HEK293 (cell line): Measurements from ENCODE around the gene CACNG3.

Experiments used
- CTCF ChIA-PET: fragments of 350-600 bp; formaldehyde crosslinking; extraction: SDS; loops from one replicate; lab custom pipeline; 2021; ENCODE audit warnings: antibody characterized with exemption; lab: Yijun Ruan, JAX
- POLR2A ChIA-PET: fragments of 300-600 bp; formaldehyde crosslinking; extraction: SDS; loops from one replicate; lab custom pipeline; 2020; ENCODE audit warnings: antibody characterized with exemption, inconsistent platforms; lab: Yijun Ruan, JAX
- H3K27ac ChIP-seq: fragments of 200-500 bp; sonication (Bioruptor generic); 2 replicates; pipeline ENCODE4 v1.5.1; 2014; ENCODE audit warnings: low read depth, low read length, control low read depth, inconsistent platforms; ENCODE audit errors: extremely low read depth
- H3K36me3 ChIP-seq, 2 experiments: fragments of 200-500 bp in 1 of 2; sonication (Bioruptor generic) in 1 of 2; 1 replicate in 1 of 2; 2 replicates in 1 of 2; pipeline ENCODE4 v1.5.1; 2014 to 2017; ENCODE audit warnings: inconsistent platforms in 2 of 2, low read length in 2 of 2; ENCODE audit not compliant: control insufficient read depth in 2 of 2, insufficient read depth in 1 of 2
- H3K4me1 ChIP-seq: fragments of 200-500 bp; sonication (Bioruptor generic); 2 replicates; pipeline ENCODE4 v1.5.1; 2014; ENCODE audit warnings: mild to moderate bottlenecking, low read length, inconsistent platforms; ENCODE audit not compliant: control insufficient read depth, insufficient read depth
- H3K4me3 ChIP-seq: 2 replicates; pipeline ENCODE4 v1.5.1; 2011; ENCODE audit warnings: low read depth, mild to moderate bottlenecking, control low read depth, low read length, moderate library complexity
- H3K9me3 ChIP-seq: fragments of 200-500 bp; sonication (Bioruptor generic); 2 replicates; pipeline ENCODE4 v1.5.1; 2014; ENCODE audit warnings: low read depth, low read length, inconsistent platforms; ENCODE audit not compliant: control insufficient read depth, insufficient read depth
- GLI4 ChIP-seq: fragments of 450-650 bp; formaldehyde crosslinking; IDR thresholded peaks from 2 replicates; pipeline ENCODE4 v1.5.1; 2016; ENCODE audit warnings: missing biosample characterization, missing genetic modification characterization
- HOXA7 ChIP-seq: sonication (generic); formaldehyde crosslinking; IDR thresholded peaks from 2 replicates; pipeline ENCODE4 v1.8.1; 2022; ENCODE audit warnings: missing genetic modification reagents, borderline replicate concordance
- HOXC10 ChIP-seq: sonication (generic); formaldehyde crosslinking; IDR thresholded peaks from 2 replicates; pipeline ENCODE4 v1.8.1; 2023; ENCODE audit warnings: mild to moderate bottlenecking, missing genetic modification reagents
- IKZF3 ChIP-seq: fragments of 450-650 bp; IDR thresholded peaks from 2 replicates; pipeline ENCODE4 v1.5.0; 2018; ENCODE audit warnings: missing biosample characterization, mild to moderate bottlenecking, missing genetic modification characterization, moderate library complexity
- PRDM1 ChIP-seq: fragments of 450-650 bp; formaldehyde crosslinking; IDR thresholded peaks from 2 replicates; pipeline ENCODE4; 2016; ENCODE audit warnings: missing biosample characterization, missing genetic modification characterization
- SP2 ChIP-seq: fragments of 450-650 bp; formaldehyde crosslinking; IDR thresholded peaks from 2 replicates; pipeline ENCODE4 v1.5.1; 2016; ENCODE audit warnings: missing biosample characterization, missing genetic modification characterization
- ZFHX2 ChIP-seq: fragments of 450-650 bp; formaldehyde crosslinking; conservative IDR thresholded peaks from 2 replicates; pipeline ENCODE4 v1.5.1; 2016; ENCODE audit warnings: missing biosample characterization, missing genetic modification characterization
- ZNF10 ChIP-seq: fragments of 450-650 bp; formaldehyde crosslinking; IDR thresholded peaks from 2 replicates; pipeline ENCODE4 v1.5.1; 2017; ENCODE audit warnings: missing biosample characterization, missing genetic modification characterization
- ZNF112 ChIP-seq: fragments of 450-650 bp; formaldehyde crosslinking; IDR thresholded peaks from 2 replicates; pipeline ENCODE4 v1.5.0; 2017; ENCODE audit warnings: missing biosample characterization, missing genetic modification characterization
- ZNF132 ChIP-seq: fragments of 450-650 bp; formaldehyde crosslinking; IDR thresholded peaks from 2 replicates; pipeline ENCODE4 v1.5.1; 2017; ENCODE audit warnings: missing biosample characterization, missing genetic modification characterization, borderline replicate concordance
- ZNF138 ChIP-seq: fragments of 450-650 bp; formaldehyde crosslinking; IDR thresholded peaks from 2 replicates; pipeline ENCODE4 v1.5.1; 2016; ENCODE audit warnings: missing biosample characterization, missing genetic modification characterization, borderline replicate concordance
- ZNF175 ChIP-seq: fragments of 450-650 bp; formaldehyde crosslinking; IDR thresholded peaks from 2 replicates; pipeline ENCODE4 v1.5.1; 2016; ENCODE audit warnings: missing biosample characterization, missing genetic modification characterization
- ZNF350 ChIP-seq: fragments of 450-650 bp; formaldehyde crosslinking; IDR thresholded peaks from 2 replicates; pipeline ENCODE4 v1.5.0; 2017; ENCODE audit warnings: missing biosample characterization, mild to moderate bottlenecking, missing genetic modification characterization
- ZNF354C ChIP-seq: fragments of 450-650 bp; formaldehyde crosslinking; IDR thresholded peaks from 2 replicates; pipeline ENCODE4 v1.5.1; 2016; ENCODE audit warnings: missing biosample characterization, missing genetic modification characterization, low read depth, borderline replicate concordance
- ZNF548 ChIP-seq: fragments of 450-650 bp; formaldehyde crosslinking; IDR thresholded peaks from 2 replicates; pipeline ENCODE4 v1.5.1; 2016; ENCODE audit warnings: missing biosample characterization, missing genetic modification characterization
- ZNF629 ChIP-seq: fragments of 450-650 bp; formaldehyde crosslinking; IDR thresholded peaks from 2 replicates; pipeline ENCODE4 v1.5.1; 2017; ENCODE audit warnings: missing biosample characterization, missing genetic modification characterization
- ZNF701 ChIP-seq: fragments of 450-650 bp; formaldehyde crosslinking; IDR thresholded peaks from 2 replicates; pipeline ENCODE4 v1.5.1; 2016; ENCODE audit warnings: missing biosample characterization, missing genetic modification characterization
- ZNF707 ChIP-seq: fragments of 450-650 bp; formaldehyde crosslinking; IDR thresholded peaks from 2 replicates; pipeline ENCODE4 v1.5.1; 2016; ENCODE audit warnings: missing biosample characterization, missing genetic modification characterization
- ZNF837 ChIP-seq: fragments of 450-650 bp; formaldehyde crosslinking; IDR thresholded peaks from 2 replicates; pipeline ENCODE4 v1.5.1; 2016; ENCODE audit warnings: missing biosample characterization, missing genetic modification characterization
- ZSCAN16 ChIP-seq: fragments of 450-650 bp; formaldehyde crosslinking; IDR thresholded peaks from 2 replicates; pipeline ENCODE4 v1.5.1; 2016; ENCODE audit warnings: missing biosample characterization, missing genetic modification characterization
- ZSCAN30 ChIP-seq: fragments of 450-650 bp; IDR thresholded peaks from 2 replicates; pipeline ENCODE4 v1.5.1; 2018; ENCODE audit warnings: missing biosample characterization, mild to moderate bottlenecking, missing genetic modification characterization, moderate library complexity
- TF ChIP-seq, protein P1 (sequence below): fragments of 450-650 bp; formaldehyde crosslinking; IDR thresholded peaks from 2 replicates; pipeline ENCODE4 v1.5.1; 2016; ENCODE audit warnings: missing biosample characterization, missing genetic modification characterization
- TF ChIP-seq, protein P2 (sequence below): fragments of 450-650 bp; formaldehyde crosslinking; IDR thresholded peaks from 2 replicates; pipeline ENCODE4 v1.5.1; 2016; ENCODE audit warnings: missing biosample characterization, missing genetic modification characterization
- TF ChIP-seq, protein P3 (sequence below): fragments of 450-650 bp; formaldehyde crosslinking; IDR thresholded peaks from 2 replicates; pipeline ENCODE4 v1.5.1; 2016; ENCODE audit warnings: missing biosample characterization, missing genetic modification characterization
- TF ChIP-seq, protein P4 (sequence below): fragments of 450-650 bp; formaldehyde crosslinking; IDR thresholded peaks from 2 replicates; pipeline ENCODE4 v1.5.1; 2017; ENCODE audit warnings: missing biosample characterization, missing genetic modification characterization

CACNG3 gene

GRCh38 chr16:24272379-24272778 lies 16.2 kb downstream of the CACNG3 start:
- CTCF ChIA-PET: no interaction called here
- POLR2A ChIA-PET: no interaction called here
- TF ChIP-seq PRDM1 (no peak), ZNF175 (tag by site-specific recombination) (no peak), ZFHX2 (no peak), ZNF112 (tag by site-specific recombination) (no peak), ZNF350 (tag by site-specific recombination) (no peak), HOXA7 (CRISPR knock-in tag) (no peak), ZNF10 (no peak), ZNF548 (tag by site-specific recombination) (no peak)
- TF ChIP-seq, protein P1, sequence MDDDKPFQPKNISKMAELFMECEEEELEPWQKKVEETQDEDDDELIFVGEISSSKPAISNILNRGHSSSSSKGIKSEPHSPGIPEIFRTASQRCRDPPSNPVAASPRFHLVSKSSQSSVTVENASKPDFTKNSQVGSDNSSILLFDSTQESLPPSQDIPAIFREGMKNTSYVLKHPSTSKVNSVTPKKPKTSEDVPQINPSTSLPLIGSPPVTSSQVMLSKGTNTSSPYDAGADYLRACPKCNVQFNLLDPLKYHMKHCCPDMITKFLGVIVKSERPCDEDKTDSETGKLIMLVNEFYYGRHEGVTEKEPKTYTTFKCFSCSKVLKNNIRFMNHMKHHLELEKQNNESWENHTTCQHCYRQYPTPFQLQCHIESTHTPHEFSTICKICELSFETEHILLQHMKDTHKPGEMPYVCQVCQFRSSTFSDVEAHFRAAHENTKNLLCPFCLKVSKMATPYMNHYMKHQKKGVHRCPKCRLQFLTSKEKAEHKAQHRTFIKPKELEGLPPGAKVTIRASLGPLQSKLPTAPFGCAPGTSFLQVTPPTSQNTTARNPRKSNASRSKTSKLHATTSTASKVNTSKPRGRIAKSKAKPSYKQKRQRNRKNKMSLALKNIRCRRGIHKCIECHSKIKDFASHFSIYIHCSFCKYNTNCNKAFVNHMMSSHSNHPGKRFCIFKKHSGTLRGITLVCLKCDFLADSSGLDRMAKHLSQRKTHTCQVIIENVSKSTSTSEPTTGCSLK (tag by site-specific recombination): no peak

GRCh38 chr16:24273508-24274182 lies 17.5 kb downstream of the CACNG3 start:
- TF ChIP-seq ZNF701 (tag by site-specific recombination) (no peak), SP2 (tag by site-specific recombination) (no peak), ZSCAN30 (tag by site-specific recombination) (no peak), ZSCAN16 (tag by site-specific recombination) (no peak), ZNF629 (tag by site-specific recombination) (no peak), HOXC10 (CRISPR knock-in tag) (no peak), ZNF354C (tag by site-specific recombination) (no peak), ZNF837 (tag by site-specific recombination) (no peak), ZNF132 (tag by site-specific recombination) (no peak), GLI4 (tag by site-specific recombination) (no peak), ZNF138 (tag by site-specific recombination) (no peak), IKZF3 (tag by site-specific recombination) (no peak), ZNF112 (tag by site-specific recombination) (no peak), ZNF707 (tag by site-specific recombination) (no peak)
- TF ChIP-seq, protein P2, sequence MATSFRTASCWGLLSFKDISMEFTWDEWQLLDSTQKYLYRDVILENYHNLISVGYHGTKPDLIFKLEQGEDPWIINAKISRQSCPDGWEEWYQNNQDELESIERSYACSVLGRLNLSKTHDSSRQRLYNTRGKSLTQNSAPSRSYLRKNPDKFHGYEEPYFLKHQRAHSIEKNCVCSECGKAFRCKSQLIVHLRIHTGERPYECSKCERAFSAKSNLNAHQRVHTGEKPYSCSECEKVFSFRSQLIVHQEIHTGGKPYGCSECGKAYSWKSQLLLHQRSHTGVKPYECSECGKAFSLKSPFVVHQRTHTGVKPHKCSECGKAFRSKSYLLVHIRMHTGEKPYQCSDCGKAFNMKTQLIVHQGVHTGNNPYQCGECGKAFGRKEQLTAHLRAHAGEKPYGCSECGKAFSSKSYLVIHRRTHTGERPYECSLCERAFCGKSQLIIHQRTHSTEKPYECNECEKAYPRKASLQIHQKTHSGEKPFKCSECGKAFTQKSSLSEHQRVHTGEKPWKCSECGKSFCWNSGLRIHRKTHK (tag by site-specific recombination): no peak
- TF ChIP-seq, protein P3, sequence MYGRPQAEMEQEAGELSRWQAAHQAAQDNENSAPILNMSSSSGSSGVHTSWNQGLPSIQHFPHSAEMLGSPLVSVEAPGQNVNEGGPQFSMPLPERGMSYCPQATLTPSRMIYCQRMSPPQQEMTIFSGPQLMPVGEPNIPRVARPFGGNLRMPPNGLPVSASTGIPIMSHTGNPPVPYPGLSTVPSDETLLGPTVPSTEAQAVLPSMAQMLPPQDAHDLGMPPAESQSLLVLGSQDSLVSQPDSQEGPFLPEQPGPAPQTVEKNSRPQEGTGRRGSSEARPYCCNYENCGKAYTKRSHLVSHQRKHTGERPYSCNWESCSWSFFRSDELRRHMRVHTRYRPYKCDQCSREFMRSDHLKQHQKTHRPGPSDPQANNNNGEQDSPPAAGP (tag by site-specific recombination): no peak
- TF ChIP-seq, protein P4, sequence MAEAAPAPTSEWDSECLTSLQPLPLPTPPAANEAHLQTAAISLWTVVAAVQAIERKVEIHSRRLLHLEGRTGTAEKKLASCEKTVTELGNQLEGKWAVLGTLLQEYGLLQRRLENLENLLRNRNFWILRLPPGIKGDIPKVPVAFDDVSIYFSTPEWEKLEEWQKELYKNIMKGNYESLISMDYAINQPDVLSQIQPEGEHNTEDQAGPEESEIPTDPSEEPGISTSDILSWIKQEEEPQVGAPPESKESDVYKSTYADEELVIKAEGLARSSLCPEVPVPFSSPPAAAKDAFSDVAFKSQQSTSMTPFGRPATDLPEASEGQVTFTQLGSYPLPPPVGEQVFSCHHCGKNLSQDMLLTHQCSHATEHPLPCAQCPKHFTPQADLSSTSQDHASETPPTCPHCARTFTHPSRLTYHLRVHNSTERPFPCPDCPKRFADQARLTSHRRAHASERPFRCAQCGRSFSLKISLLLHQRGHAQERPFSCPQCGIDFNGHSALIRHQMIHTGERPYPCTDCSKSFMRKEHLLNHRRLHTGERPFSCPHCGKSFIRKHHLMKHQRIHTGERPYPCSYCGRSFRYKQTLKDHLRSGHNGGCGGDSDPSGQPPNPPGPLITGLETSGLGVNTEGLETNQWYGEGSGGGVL (tag by site-specific recombination): no peak
- TF ChIP-seq, protein P1 (tag by site-specific recombination): no peak
- POLR2A ChIA-PET: no interaction called here
- Histone ChIP-seq H3K9me3 (no peaks in the 10 kb centered on the region), H3K36me3 (no peaks in the 10 kb centered on the region), H3K27ac (no peak overlapping the region), H3K4me1 (no peaks in the 10 kb centered on the region), H3K4me3 (no peak overlapping the region)
- CTCF ChIA-PET: interaction anchor here (1.0 kb wide), 1 partner anchor 21 kb away, joined by 5 read pairs; no protein-coding TSS in a partner anchor

More at GRCh38 chr16:24272379-24272778, 16.2 kb downstream of the CACNG3 start:
- H3K4me1 ChIP-seq: no peaks in the 10 kb centered on the region
- H3K27ac ChIP-seq: no peak overlapping the region
- no peak overlapping the region for H3K4me3 ChIP-seq
- H3K9me3 ChIP-seq: no peaks in the 10 kb centered on the region
- H3K36me3 ChIP-seq: no peaks in the 10 kb centered on the region
